ENCODE measurements around the gene REC8.

GRCh38 chr14:24160499-24160849 is 11.4 kb upstream of the REC8 start:
- TF ChIP-seq CTCF (conservative IDR thresholded peaks at IDR 0.05) (no peak), EZH2 (IDR thresholded peaks at IDR 0.05; ENCODE audit: low read depth) (no peak)
